ENCODE measurements around the gene AHRR.

Gene AHRR

DNA sequence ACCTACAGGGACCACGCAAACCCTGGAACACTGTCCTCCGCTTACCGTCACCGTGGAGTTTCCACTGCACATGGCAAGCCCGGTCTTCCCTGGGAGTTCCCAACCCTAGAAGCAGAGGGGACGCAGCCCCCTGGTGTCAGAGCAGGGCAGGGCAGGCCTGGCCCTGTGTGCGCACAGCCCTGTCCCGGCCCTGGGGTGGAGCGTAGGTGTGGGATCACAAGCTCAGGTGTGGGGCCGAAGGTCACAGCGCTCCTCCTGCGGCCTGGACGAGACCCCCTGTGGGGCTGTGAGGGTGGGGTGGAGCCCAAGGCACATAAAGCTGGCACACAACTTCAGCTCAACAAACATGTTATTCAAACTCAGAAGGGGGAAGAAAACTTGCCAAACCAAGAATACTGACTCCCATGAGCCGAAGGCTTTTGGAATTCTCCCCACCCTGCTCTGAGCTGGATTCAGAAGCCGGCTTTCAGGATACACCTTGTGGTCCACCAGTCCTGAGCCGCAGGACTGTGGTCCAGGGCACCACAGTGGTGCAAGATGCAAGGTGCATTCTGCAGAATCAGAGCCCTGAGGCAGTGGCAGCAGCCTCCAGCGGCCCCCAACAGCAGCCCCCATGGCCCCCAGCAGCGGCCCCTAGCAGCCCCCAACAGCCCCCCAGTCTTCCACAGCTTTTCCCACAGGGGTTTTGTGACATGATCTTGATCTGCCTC, 109.6 kb downstream of the AHRR start:
- peak in 1 of 2 donors; percentile 24 for DNase-seq

DNA sequence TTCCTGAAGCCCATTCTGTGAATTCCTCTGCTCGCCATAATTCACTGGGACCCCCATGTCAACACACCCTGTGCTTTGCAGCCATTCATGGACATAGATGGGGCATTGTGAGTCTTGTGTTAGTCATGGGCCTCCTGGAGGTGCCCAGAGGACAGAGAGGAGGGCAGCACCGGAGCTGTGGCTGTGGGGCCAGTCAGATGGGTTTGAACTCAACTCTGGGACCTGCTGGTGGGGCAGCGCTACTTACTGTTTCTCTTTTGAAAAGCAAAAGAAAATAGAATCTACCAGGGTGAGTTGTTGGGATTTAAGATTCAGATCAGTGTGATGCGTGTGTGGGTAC, 110.2 kb downstream of the AHRR start:
- DNase-seq = peak in 1 of 2 donors; percentile 4

DNA sequence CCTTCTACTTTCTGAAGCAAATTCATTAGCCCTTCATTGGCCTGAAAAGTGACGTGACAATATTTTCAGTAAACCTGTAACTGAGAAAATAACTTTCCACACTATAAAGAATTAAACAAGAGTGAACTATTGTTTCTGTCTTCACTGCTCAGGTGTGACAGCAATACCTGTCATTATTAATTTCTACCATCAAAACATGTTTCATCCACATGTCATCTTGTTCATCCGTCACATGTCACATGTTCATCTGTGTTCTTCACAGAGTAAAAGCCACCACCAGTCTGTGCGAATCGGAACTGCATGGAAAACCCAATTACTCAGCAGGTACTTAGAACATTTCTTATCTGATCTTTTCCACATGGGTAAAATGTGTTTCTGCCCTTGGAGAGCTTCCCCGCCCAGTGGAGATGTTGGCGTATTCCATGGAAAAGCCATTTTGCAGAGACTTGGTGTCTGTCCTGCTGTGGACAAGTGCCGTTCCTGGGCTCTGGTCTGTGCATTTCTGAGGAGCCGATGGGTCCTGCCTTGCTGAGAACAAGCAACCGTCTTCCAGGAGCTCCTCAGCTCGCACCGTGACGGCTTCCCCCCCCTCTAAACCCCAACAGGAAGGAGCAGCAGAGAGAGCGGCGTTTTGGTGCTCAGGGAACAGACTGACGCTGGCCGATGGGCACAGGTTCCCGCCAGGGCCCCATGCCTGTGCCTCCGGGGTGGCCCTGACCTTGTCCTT, 110.8 kb downstream of the AHRR start:
- no peak for DNase-seq

DNA sequence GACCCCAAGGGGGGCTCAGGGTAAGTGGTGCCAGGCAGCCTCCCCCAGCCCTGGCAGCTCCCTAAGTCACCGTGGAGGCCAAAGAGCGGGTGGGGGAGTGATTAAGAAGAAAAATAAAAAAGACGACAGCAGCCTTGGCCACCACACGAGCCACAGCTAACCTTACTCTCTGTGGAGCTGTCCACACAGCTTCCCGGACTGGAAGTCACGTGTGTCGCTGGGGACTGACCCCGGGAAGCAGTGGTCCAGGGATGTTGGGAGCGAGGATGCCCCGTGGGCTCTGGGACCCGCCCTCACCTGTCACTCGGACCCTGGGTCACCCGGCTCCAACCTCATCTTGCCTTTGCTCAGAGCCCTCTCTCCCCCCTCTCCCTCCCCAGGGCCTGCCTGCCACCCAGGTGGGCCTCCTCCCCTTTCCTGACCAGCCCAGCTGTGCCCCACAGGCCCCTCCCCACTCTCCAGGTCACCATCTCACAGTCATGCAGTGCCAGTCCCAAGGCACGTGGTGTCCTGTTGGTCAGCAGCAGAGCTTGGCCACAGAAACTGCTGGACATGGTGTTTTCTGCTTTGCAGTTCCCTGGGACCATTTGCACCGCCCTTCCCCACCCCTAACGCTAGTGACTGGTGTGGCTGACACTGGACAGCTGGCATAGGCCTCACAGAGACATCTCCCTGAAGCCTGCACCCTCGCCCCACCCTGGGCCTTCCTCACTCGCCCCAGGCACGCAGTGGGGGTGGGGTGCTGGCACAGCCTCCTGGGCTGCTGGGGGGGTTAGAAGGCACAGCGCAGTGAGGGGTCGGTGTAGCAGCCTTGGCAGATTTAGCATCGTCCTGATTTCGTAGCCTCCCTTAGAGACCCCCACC, 111.6 kb downstream of the AHRR start:
- peak in 1 of 2 donors; percentile 6 for DNase-seq

DNA sequence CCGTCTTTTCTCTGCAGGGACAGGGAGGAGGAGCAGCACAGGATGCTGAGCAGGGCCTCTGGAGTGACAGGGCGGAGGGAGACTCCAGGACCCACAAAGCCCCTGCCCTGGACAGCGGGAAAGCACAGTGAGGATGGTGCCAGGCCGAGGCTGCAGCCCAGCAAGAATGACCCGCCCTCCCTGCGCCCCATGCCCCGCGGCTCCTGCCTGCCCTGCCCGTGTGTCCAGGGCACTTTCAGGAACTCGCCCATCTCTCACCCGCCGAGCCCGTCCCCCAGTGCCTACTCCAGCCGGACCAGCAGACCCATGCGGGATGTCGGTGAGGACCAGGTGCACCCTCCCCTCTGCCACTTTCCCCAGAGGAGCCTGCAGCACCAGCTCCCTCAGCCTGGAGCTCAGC, 112.3 kb downstream of the AHRR start:
- peak in 1 of 2 donors; percentile 3 for DNase-seq

DNA sequence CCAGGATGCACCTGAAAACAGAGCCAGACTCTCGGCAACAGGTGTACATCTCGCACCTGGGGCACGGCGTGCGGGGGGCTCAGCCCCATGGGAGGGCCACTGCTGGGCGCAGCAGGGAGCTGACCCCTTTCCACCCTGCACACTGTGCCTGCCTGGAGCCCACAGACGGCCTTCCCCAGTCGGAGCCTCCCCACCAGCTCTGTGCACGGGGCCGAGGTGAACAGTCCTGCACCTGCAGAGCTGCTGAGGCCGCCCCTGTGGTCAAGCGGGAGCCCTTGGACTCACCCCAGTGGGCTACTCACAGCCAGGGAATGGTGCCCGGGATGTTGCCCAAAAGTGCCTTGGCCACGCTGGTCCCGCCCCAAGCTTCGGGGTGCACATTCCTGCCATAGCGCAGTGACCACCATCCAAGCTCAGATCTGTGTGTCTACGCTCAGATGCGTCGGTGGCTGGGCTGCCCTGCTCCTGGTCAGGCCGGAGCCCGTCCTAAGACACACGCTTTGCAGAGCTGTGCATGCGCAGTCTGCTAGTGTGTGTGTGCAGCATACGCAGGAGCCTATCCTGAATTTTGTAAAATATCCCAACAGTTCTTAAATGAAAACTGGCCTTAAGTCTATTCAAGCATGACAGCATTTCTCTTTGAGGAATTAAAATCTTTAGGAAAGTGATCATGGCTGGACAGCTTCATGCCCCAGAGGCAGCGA, 113.1 kb downstream of the AHRR start:
- DNase-seq = peak in 1 of 2 donors; percentile 4

DNA sequence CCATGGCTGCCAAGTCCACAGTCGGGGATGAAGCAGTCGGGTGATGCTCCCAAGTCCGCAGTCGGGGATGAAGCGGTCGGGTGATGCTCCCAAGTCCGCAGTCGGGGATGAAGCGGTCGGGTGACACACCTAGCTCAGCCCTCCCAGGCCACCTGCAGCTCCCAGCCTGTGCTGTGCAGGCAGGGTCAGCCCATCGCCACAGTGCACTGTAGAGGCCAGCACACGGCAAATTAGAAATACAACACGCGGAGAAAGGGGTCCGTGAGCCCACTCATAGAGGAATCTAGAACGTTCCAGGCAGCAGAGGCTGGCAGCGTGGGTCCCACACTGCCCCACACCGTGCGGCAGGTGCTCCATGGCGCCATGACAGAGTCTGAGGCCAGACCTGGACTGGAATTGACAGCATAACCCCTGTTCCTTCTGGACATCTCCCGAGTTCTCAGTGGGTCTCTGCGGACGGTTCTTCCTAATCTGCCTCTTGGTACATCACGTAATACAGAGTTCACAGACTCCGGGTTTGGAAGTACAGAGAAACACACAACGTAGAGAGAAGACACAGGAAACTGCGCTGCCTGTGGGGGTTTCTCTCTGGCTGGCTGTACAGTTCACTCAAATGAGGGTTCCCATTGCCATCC, 113.8 kb downstream of the AHRR start:
- no peak for DNase-seq

DNA sequence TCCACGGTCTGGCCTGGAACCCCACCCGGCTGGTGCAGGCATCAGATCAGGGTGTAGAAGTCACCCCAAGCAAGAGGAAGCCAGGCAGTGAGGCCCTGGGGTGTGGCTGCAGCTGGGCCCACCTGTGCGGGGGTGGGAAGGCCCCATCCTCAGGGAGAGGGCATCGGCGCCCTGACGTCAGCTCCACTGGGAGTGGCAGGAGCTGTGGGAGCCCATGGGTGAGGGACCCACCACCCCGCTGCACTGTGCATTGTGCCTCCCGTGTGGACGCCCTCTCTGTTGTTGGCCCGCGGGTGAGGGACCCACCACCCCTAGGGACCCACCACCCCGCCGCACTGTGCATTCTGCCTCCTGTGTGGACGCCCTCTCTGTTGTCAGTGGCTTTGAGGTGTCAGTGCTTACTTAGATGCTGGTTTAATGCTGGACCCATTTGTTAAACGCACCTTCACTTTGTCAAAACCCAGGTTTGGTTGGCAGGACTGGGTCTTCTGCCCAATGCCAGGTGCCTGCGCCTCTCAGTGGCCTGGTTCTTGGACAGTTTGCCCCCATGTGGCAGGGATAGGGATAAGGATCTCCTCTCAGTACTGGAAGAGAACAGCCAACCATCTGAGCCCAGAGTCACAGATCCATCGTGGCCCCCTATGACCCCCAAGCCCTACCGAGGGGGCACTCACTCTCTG, 114.6 kb downstream of the AHRR start:
- DNase-seq = no peak

DNA sequence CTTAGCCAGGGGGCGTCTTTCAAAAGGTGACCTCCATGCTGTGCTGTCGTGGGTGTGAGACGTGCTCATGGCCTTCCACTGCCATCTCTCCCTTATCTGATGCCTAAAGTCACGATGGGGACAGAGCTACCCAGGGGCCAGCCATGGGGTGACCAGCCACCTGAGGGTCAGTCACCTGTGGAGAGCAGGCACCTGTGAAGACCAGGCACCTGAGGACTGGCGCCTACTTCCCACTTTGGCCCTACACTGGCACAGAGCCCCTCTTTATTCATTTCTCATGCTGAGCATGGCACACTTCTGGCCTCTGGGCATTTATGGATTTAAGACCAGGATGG, 115.1 kb downstream of the AHRR start:
- DNase-seq = no peak

DNA sequence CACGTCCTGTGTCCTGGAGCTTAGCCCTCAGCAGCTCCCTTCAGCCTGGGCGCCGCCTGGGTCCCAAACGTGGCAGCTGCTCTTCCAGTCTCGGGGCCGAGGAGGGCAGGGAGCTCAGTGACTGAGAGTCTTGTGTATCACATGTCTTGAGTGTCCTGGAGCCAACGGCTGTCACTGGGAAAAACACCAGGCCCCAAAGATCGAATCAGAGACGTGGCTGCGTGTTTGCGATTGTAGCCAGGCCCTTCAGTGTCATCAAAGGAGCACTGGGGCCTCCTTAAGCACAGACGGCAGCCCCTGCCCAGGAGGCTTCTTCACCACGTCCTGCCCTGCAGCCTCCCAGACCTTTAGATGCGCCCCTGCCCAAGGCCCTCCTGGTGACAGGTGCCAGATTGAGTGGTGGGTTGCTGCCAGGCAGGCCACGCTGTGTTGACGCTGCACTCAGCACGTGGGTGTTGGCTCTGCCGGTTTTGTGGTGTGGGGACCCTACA, 115.8 kb downstream of the AHRR start:
- DNase-seq = no peak

DNA sequence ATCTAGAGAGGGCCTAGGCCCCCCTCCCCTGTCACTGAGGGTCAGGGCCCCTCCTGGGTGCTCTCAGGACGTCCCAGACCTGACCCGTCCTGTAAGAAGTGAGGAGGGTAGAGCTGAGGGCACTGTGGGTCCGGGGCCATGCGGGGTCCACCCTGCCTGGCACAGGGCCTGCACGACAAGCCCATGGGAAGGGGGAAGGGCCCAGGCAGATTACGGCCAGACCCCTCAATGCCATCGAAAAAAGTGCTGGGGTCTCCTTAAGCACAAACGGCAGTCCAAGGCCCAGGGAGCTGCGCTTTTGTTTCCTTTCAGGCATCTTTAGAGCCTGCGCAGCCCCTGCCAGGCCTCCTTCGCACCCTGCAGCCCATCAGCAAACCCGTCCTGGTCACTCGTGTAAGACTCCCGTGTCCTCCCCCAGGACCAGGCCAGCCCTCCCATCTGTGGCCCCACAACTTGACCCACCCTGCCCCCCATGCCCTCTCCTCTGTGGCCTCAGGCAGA, 117.0 kb downstream of the AHRR start:
- no peak for DNase-seq

DNA sequence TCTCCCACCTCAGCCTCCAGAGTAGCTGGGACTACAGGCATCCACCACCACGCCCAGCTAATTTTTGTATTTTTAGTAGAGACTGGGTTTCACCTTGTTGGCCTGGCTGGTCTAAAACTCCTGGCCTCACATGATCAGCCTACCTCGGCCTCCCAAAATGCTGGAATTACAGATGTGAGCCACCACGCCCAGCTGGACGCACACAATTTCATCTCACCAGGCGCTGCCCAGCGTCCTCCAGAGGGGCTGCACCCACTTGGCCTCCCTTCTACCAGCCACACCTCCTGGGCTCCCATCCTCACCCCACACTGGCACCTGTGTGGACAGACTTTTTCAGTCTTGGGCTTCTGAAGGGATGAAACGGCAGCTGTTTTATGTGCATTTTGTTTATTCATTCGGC, 117.7 kb downstream of the AHRR start:
- no peak for DNase-seq

DNA sequence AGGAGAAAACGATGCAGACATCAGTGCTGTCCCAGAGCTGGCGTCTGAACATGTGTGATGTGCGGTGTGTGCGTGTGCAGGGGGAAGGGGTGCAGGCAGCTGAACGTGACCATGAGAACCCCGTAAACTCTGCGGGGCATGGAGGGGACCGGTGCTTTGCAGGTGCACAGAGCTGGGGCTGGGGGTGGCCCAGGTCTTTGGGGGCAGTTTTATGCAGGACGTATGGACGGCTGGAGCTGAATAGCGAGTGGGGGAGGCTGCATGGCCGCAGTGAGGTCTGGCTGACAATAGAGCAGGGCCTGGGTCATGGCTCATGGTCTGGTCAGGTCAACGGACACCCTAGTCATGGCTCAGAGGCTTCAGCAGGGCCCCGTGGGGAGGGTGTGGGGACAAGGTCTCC, 118.1 kb downstream of the AHRR start:
- no peak for DNase-seq

DNA sequence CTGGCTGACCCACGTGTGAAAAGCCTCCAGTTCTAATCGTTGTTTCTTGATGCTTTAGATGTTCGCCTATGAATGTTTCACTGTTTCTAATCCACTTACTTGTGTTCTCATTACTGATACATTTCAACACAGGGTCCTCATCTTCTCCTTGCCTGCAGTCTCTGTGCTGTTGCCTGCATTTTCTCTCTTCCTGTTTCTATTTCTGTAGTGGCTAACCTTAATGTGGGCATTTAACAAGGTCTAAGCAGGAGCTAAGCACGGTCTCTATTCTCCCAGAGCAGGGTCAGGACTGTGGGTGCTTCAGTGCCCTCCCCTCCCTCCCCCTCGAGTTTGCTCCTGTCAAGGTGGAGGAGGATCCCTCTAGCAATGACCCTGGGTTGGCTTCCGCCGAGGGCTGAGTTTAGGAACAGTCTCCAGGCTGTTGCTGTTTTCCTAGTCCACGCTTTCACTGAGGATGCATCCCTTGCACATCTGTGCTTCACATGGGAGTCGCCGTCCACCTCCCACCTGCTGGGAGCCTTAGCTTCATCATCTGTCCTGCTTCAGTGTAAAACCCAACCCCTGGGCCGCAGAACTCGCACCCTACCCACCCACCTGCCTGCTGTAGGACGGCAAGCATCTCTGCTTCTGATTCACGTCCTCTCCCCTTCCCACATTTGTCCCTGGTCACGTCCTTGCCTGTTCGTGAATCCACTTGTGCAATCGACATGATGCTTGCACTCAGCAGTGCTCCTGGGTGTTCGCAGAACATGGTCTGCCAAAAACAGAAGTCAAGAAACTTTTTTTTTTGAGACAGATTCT, 119.1 kb downstream of the AHRR start:
- DNase-seq = no peak

DNA sequence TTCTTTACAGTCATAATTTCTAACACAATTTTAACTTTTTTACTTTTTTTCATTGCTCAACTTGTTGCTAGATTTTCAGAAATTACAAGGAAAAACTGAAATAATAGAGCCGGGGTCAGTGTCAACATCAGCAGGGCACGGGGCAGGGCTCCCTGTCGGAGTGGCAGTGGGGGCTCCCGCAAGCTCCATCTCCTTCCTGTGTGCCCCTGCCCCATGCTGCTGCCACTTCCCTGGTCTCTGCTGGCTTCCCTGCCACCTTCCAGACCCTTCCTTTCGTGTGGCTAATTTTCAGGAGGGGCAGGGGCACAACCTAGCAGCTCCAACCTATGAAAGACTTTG, 120.5 kb downstream of the AHRR start:
- no peak for DNase-seq

DNA sequence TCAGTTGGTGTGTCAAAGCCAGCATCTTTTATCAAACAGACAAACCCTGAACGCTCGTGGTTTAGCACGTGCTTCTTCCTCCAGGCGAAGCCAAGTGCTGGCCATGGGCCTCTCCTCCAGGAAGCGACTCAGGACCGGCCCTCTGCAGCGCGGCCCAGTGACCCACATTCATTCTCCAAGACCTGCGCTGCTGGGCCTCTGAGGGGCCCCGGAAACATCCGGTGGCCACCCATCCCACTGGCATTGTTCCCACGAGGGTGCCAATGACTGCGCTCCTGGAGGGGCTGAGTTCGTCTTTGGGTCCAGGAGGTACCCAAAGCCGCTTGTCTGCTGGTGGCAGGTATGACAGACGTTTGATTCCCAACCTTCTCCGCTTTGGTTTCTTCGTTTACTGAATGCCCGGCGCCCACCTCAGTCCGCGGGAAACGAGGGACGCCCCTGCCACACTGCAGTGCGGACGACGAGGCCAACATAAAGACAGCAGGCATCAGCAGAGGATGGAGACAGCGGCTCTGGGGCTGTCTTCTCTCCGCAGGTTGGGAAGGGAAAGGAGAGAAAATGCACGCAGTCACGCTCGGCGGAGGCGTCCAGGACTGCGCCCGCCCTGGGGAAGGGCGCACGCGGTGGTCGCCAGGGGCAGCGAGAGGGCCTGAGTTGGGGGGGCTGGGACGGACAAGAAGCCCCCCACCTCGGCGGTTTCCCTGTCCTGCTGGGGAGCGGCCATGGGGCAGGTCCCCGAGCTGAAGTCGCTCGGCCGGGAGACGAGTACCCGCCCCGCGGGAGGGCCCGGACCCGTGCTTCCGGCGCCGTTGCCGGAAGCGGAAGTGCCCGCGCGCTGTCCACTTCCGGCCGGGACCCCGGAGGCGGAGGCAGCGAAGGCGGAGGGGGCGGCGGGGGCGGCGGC, 121.1 kb downstream of the AHRR start, which contains the start of gene EXOC3:
Gene EXOC3, plus strand, starts transcription at position 842 of the 904 bp plus-strand sequence. CDS start 3,030 bp downstream, outside the sequence.
- DNase-seq = peak; percentile 74 to 75

DNA sequence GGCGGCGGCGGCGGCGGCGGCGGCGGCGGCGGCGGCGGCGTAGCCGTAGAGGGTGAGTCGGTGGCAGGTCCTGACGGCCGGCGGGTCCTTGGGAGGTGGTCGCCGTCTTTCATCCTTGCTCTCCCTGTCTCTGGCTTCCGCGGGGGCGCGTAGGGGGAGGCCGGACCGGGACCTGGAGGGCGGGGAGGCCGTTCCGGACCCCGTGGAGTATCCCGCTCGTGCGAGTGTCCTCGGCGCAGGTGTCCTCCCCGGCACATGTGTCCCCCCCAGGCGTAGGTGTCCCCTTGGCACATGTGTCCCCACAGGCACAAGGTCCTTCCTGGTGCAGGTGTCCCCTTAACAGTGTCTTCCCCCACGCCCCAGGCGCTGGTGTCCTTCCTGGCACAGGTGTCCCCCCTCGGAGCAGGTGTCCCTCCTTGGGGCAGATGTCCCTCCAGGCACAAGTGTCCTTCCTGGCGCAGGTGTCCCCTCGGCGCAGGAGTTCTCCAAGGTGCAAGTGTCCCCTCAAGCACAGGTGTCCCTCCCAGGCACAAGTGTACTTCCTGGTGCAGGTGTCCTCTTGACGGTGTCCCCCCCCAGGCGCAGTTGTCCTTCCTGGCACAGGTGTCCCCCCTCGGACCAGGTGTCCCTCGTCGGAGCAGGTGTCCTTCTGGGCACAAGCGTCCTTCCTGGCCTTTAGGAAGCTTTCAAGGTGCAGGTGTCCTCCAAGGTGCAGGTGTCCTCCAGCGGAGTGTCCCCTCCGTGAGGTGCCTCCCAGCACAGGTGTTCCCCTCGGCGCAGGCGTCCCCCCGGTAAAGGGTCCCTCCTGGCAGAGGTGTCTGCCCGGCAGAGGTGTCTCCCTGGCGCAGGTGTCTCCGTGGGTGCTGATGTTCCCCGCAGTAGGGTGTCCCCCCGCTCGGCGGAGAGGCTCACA, 122.0 kb downstream of the AHRR start:
- peak; percentile 20 to 39 for DNase-seq

DNA sequence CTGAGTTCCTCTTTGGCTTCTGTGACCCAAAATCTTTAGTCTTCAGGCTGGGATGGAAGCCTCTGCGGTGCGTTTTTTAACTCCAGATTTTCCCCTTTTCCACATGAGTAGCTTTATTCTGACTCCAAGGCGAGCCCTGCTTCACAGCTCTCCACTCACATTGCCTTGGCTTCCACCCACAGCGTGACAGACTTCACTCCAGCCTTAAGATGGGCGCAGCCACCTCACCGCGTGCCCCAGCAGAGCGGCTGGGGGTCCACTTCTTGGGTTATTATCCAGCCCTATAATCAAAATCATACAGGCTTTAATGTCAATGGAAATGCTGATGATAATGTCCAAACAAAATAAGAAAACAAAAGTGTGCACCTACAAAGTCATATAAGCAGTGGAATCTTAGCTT, 122.7 kb downstream of the AHRR start:
- DNase-seq = no peak

DNA sequence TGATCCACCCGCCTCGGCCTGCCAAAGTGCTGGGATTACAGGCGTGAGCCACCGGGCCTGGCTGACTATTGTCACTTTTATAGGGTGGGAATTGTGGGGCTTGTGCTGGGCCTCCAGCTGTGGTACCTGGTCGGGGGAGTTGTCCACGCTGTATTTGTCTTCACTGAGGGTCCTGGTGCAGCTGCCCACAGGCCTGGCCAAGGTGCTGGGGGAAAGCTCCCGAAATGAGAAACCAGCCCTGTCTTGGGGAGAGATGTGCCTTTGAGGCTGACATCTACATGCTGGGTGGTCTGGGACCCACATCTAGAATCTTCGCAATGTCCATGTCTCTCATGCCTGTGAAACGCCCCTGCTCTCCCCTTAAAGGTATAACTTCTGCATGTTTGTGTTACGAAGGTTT, 124.1 kb downstream of the AHRR start:
- no peak for DNase-seq
